WTC11 (cell line): ENCODE data around the gene PGBD5. TPM values are rescaled to one million over a fixed set of nuclear protein-coding genes. Genes with fewer than 3 reads are reported as not detected.

Experiments used
- ATAC-seq: fragments of 200-7000 bp; cut with Tn5 transposase; 2 replicates; pipeline ENCODE4 v1.10.0; 2021; ENCODE audit warnings: mild to moderate bottlenecking, moderate library complexity
- CTCF ChIA-PET: fragments of 300-600 bp; sonication (Branson Sonifier 250); formaldehyde crosslinking; loops from one replicate; lab custom pipeline; 2021; ENCODE audit warnings: antibody characterized with exemption; lab: Charles Lee
- POLR2A ChIA-PET: fragments of 350-600 bp; sonication (Branson Sonifier 250); formaldehyde crosslinking; loops from one replicate; lab custom pipeline; 2021; ENCODE audit warnings: antibody characterized with exemption; lab: Charles Lee
- DNase-seq: peaks from one replicate; pipeline ENCODE4 v3.0.0; 2021; ENCODE audit warnings: low spot score
- H3K27ac Mint-ChIP-seq: 2 replicates; pipeline ENCODE4 v1.8.0; 2021; ENCODE audit warnings: mixed read lengths
- H3K27me3 Mint-ChIP-seq: 2 replicates; pipeline ENCODE4 v1.8.0; 2021; ENCODE audit warnings: low read depth, mild to moderate bottlenecking, moderate library complexity, mixed read lengths
- H3K36me3 Mint-ChIP-seq: 2 replicates; pipeline ENCODE4 v1.8.0; 2021; ENCODE audit warnings: mixed read lengths
- H3K4me1 Mint-ChIP-seq: 2 replicates; pipeline ENCODE4 v1.8.0; 2022; ENCODE audit warnings: mixed read lengths
- H3K4me3 Mint-ChIP-seq: 2 replicates; pipeline ENCODE4 v1.8.0; 2021; ENCODE audit warnings: mild to moderate bottlenecking, moderate library complexity, mixed read lengths
- H3K9me3 Mint-ChIP-seq: 2 replicates; pipeline ENCODE4 v1.8.0; 2021; ENCODE audit warnings: mixed read lengths
- AR ChIP-seq: fragments of 250-450 bp; sonication (Bioruptor Pico); IDR thresholded peaks from 2 replicates; pipeline ENCODE4 v1.9.0; 2021; ENCODE audit warnings: mild to moderate bottlenecking
- ATF1 ChIP-seq: sonication (generic); formaldehyde crosslinking; IDR thresholded peaks from 2 replicates; pipeline ENCODE4 v1.8.1; 2023; ENCODE audit warnings: mild to moderate bottlenecking, moderate library complexity, missing genetic modification reagents
- ATF3 ChIP-seq: sonication (generic); formaldehyde crosslinking; conservative IDR thresholded peaks from 2 replicates; pipeline ENCODE4 v1.8.1; 2022; ENCODE audit warnings: mild to moderate bottlenecking, missing genetic modification reagents
- CDX4 ChIP-seq: fragments of 250-450 bp; sonication (Bioruptor Pico); IDR thresholded peaks from 2 replicates; pipeline ENCODE4 v1.9.0; 2021; ENCODE audit warnings: moderate library complexity, mild to moderate bottlenecking, inconsistent platforms, borderline replicate concordance
- FOXP1 ChIP-seq: sonication (generic); formaldehyde crosslinking; IDR thresholded peaks from 2 replicates; pipeline ENCODE4 v1.8.0; 2022; ENCODE audit warnings: missing genetic modification reagents, mild to moderate bottlenecking, moderate library complexity, borderline replicate concordance
- GABPB1 ChIP-seq: sonication (generic); formaldehyde crosslinking; IDR thresholded peaks from 2 replicates; pipeline ENCODE4 v1.8.1; 2023; ENCODE audit warnings: mild to moderate bottlenecking, missing genetic modification reagents
- GTF2I ChIP-seq: fragments of 250-450 bp; sonication (Bioruptor Pico); conservative IDR thresholded peaks from 2 replicates; pipeline ENCODE4 v1.4.0; 2021; ENCODE audit warnings: mild to moderate bottlenecking
- HMGA2 ChIP-seq: fragments of 250-450 bp; sonication (Bioruptor Pico); IDR thresholded peaks from 2 replicates; pipeline ENCODE4 v1.4.0; 2021; ENCODE audit warnings: mild to moderate bottlenecking, moderate library complexity
- IRF1 ChIP-seq: sonication (generic); formaldehyde crosslinking; IDR thresholded peaks from 2 replicates; pipeline ENCODE4 v1.8.0; 2023; ENCODE audit warnings: missing genetic modification reagents
- KAT7 ChIP-seq: sonication (generic); formaldehyde crosslinking; IDR thresholded peaks from 2 replicates; pipeline ENCODE4 v1.8.1; 2023; ENCODE audit warnings: missing genetic modification reagents, mild to moderate bottlenecking, borderline replicate concordance
- MXD4 ChIP-seq: fragments of 250-450 bp; sonication (Bioruptor Pico); IDR thresholded peaks from 2 replicates; pipeline ENCODE4 v1.8.0; 2021; ENCODE audit warnings: mild to moderate bottlenecking, moderate library complexity, borderline replicate concordance
- NFE2L1 ChIP-seq: sonication (generic); formaldehyde crosslinking; IDR thresholded peaks from 2 replicates; pipeline ENCODE4 v1.8.1; 2023; ENCODE audit warnings: missing genetic modification reagents
- NR2C2 ChIP-seq: sonication (generic); formaldehyde crosslinking; IDR thresholded peaks from 2 replicates; pipeline ENCODE4 v1.8.0; 2022; ENCODE audit warnings: mild to moderate bottlenecking, missing genetic modification reagents
- PRRX2 ChIP-seq: fragments of 250-450 bp; sonication (Bioruptor Pico); IDR thresholded peaks from 2 replicates; pipeline ENCODE4 v1.8.0; 2021; ENCODE audit warnings: mild to moderate bottlenecking
- ZBTB21 ChIP-seq: sonication (generic); formaldehyde crosslinking; IDR thresholded peaks from 2 replicates; pipeline ENCODE4 v1.8.1; 2023; ENCODE audit warnings: mild to moderate bottlenecking, missing genetic modification reagents, borderline replicate concordance
- ZBTB43 ChIP-seq: sonication (generic); formaldehyde crosslinking; IDR thresholded peaks from 2 replicates; pipeline ENCODE4 v1.8.1; 2023; ENCODE audit warnings: mild to moderate bottlenecking, missing genetic modification reagents
- ZNF263 ChIP-seq: sonication (generic); formaldehyde crosslinking; IDR thresholded peaks from 2 replicates; pipeline ENCODE4 v1.8.1; 2022; ENCODE audit warnings: low read depth, mild to moderate bottlenecking, moderate library complexity, missing genetic modification reagents
- ZNF281 ChIP-seq: sonication (generic); formaldehyde crosslinking; IDR thresholded peaks from 2 replicates; pipeline ENCODE4 v1.8.0; 2023; ENCODE audit warnings: mild to moderate bottlenecking, missing genetic modification reagents
- ZNF423 ChIP-seq: fragments of 250-450 bp; sonication (Bioruptor Pico); IDR thresholded peaks from 2 replicates; pipeline ENCODE4 v2.1.2; 2022; ENCODE audit warnings: mild to moderate bottlenecking, moderate library complexity
- ZNF425 ChIP-seq: fragments of 250-450 bp; sonication (Bioruptor Pico); conservative IDR thresholded peaks from 2 replicates; pipeline ENCODE4 v1.9.0; 2021; ENCODE audit warnings: mild to moderate bottlenecking
- total RNA-seq: library from RNA; stranded (reverse); gene quantifications from 3 replicates; pipeline ENCODE4 v1.2.3, GENCODE V29; 2021

PGBD5 gene
- total RNA-seq, 1 experiment from 2014 or later = 23.8 TPM

GRCh38 chr1:230459465-230459864 is 33.3 kb upstream of the PGBD5 start:
- DNase-seq = no peak
- peaks cover 11% of the 10 kb centered on the region for H3K4me1 Mint-ChIP-seq
- POLR2A ChIA-PET = no interaction called here

GRCh38 chr1:230458509-230458908 is 32.4 kb upstream of the PGBD5 start:
- no peaks in the 10 kb centered on the region for H3K9me3 Mint-ChIP-seq
- H3K4me3 Mint-ChIP-seq = no peak overlapping the region
- no peaks in the 10 kb centered on the region for H3K27me3 Mint-ChIP-seq
- ATAC-seq (no peak), DNase-seq (no peak)
- H3K4me1 Mint-ChIP-seq = peaks cover 11% of the 10 kb centered on the region
- POLR2A ChIA-PET = no interaction called here
- no peaks in the 10 kb centered on the region for H3K36me3 Mint-ChIP-seq
- TF ChIP-seq ZBTB43 (CRISPR knock-in tag) (no peak), AR (no peak), CDX4 (CRISPR knock-in tag) (no peak), GTF2I (CRISPR knock-in tag) (no peak), ZNF425 (no peak), PRRX2 (CRISPR knock-in tag) (no peak), NFE2L1 (CRISPR knock-in tag) (no peak), MXD4 (CRISPR knock-in tag) (no peak), ZNF263 (CRISPR knock-in tag) (no peak), ZNF281 (CRISPR knock-in tag) (no peak), GABPB1 (CRISPR knock-in tag) (no peak), ZBTB21 (CRISPR knock-in tag) (no peak), ZNF423 (CRISPR knock-in tag) (no peak), ATF1 (no peak), FOXP1 (no peak)
- TF ChIP-seq, all 79 proteins: peak for 0
- CTCF ChIA-PET = interaction anchor here (0.7 to 1.1 kb wide), 2 partner anchors 123 to 183 kb away, joined by 3 read pairs; no protein-coding TSS in a partner anchor
- H3K27ac Mint-ChIP-seq = peak overlapping the region; percentile 10; the same call in 1 of the 2 replicates

More at GRCh38 chr1:230459465-230459864, 33.3 kb upstream of the PGBD5 start:
- no peaks in the 10 kb centered on the region for H3K27me3 Mint-ChIP-seq
- TF ChIP-seq IRF1 (CRISPR knock-in tag) (no peak), KAT7 (CRISPR knock-in tag) (no peak), ATF3 (no peak), NR2C2 (CRISPR knock-in tag) (no peak), HMGA2 (CRISPR knock-in tag) (no peak)
- TF ChIP-seq, all 79 proteins: peak for 0
- Mint-ChIP-seq H3K9me3 (no peaks in the 10 kb centered on the region), H3K4me3 (no peak overlapping the region), H3K27ac (no peak overlapping the region), H3K36me3 (no peaks in the 10 kb centered on the region)
- CTCF ChIA-PET = interaction anchor here (1.1 kb wide), 1 partner anchor 122 kb away, joined by 3 read pairs; no protein-coding TSS in a partner anchor
- ATAC-seq = no peak
